OCI-LY3 (cell line): ENCODE results near the gene ARID3B.
A peak's percentile ranks its signal among the peaks of the same experiment; 100 is the strongest.

Source experiments
- H2AFZ ChIP-seq: fragments of 200-600, 300-600 bp; shearing (Covaris generic); 2 replicates; pipeline ENCODE4 v1.6.0; 2014; ENCODE audit warnings: antibody characterized with exemption, low read depth, low read length
- H3K27ac ChIP-seq: fragments of 200-600, 300-600 bp; sonication (generic); 2 replicates; pipeline ENCODE4 v1.5.1; 2014; ENCODE audit warnings: mild to moderate bottlenecking, low read length, moderate library complexity, mixed read lengths
- H3K27me3 ChIP-seq: fragments of 200-600, 300-600 bp; sonication (generic); 2 replicates; pipeline ENCODE4 v1.6.1; 2014; ENCODE audit warnings: low read depth, low read length, mixed read lengths
- H3K36me3 ChIP-seq: fragments of 200-600, 300-600 bp; sonication (generic); replicated peaks from 2 replicates; pipeline ENCODE3; 2014; ENCODE audit warnings: low read depth, low read length, mixed read lengths
- H3K4me1 ChIP-seq: fragments of 300-600, 200-600 bp; sonication (generic); 2 replicates; pipeline ENCODE4 v1.6.1; 2014; ENCODE audit warnings: low read length, mixed read lengths
- H3K4me2 ChIP-seq: fragments of 200-600, 300-600 bp; sonication (generic); 2 replicates; pipeline ENCODE4 v1.6.1; 2014; ENCODE audit warnings: low read length, mixed read lengths
- H3K4me3 ChIP-seq: fragments of 300-600, 200-600 bp; sonication (generic); 2 replicates; pipeline ENCODE4 v1.5.1; 2014; ENCODE audit warnings: antibody characterized with exemption, mild to moderate bottlenecking, low read length, moderate library complexity
- H3K79me2 ChIP-seq: fragments of 300-600, 200-600 bp; shearing (Covaris generic); 2 replicates; pipeline ENCODE4 v1.6.1; 2014; ENCODE audit warnings: mild to moderate bottlenecking, low read length, mixed read lengths
- H3K9ac ChIP-seq: fragments of 300-600, 200-600 bp; shearing (Covaris generic); 2 replicates; pipeline ENCODE4 v1.6.0; 2014; ENCODE audit warnings: mild to moderate bottlenecking, low read length, moderate library complexity
- H3K9me3 ChIP-seq: fragments of 200-600, 300-600 bp; shearing (Covaris generic); 2 replicates; pipeline ENCODE4 v1.6.1; 2014; ENCODE audit warnings: low read length, mixed read lengths; ENCODE audit not compliant: insufficient read depth
- H4K20me1 ChIP-seq: fragments of 200-600, 300-600 bp; sonication (generic); 2 replicates; pipeline ENCODE4 v1.6.1; 2016; ENCODE audit warnings: low read length, mixed read lengths; ENCODE audit not compliant: insufficient read depth
- EZH2phosphoT487 ChIP-seq: fragments of 200-600 bp; shearing (Covaris generic); IDR thresholded peaks from 2 replicates; pipeline ENCODE4 v1.6.1; 2018; ENCODE audit warnings: antibody characterized with exemption, mixed run types, low read depth
- TF ChIP-seq, protein P1 (sequence below): fragments of 200-600, 300-600 bp; sonication (generic); IDR thresholded peaks from 2 replicates; pipeline ENCODE4 v1.5.1; 2014; ENCODE audit warnings: antibody characterized with exemption, low read length, low read depth

ARID3B gene, protein sequence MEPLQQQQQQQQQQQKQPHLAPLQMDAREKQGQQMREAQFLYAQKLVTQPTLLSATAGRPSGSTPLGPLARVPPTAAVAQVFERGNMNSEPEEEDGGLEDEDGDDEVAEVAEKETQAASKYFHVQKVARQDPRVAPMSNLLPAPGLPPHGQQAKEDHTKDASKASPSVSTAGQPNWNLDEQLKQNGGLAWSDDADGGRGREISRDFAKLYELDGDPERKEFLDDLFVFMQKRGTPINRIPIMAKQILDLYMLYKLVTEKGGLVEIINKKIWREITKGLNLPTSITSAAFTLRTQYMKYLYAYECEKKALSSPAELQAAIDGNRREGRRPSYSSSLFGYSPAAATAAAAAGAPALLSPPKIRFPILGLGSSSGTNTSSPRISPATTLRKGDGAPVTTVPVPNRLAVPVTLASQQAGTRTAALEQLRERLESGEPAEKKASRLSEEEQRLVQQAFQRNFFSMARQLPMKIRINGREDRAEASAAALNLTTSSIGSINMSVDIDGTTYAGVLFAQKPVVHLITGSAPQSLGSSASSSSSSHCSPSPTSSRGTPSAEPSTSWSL

DNA sequence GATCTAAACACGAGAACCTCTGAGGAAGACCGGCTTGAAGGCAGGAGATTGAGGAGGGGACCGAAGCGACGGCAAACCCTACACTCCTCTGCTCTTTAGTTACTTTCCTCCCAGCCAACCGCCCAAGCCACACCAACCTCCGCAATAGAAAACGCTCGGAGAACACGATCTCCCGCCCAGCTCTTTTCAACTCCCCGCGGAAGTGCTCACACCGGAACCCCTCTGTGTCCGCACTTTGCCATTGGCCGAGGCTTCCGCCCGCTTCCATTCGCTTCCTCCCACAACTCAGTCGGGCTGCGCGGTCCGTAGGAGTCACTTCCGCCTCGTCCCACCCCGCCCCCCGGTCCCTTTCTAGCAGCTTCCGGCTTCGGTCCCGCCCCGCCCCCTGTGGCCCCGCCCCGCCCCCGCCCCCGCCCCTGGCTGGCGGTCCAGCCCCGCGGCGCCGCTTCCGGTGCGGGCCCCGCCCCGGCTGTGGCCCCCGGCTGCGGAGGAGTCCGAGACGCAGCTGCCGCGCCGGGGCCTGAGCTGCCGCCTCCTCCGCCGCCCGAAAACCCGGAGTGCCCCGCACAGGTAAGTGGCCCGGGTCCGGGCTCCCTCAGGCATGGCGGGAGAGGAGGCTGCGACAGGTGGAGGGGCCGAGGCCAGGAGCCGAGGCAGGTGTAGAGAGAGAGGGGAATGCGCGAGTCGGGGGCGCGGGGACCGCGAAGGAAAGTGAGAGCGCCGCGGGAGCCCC lies at the start of gene ARID3B:
TSS of gene ARID3B (plus strand) at position 460 of the 733 bp plus-strand sequence. CDS start 2,717 bp downstream, outside the sequence.
- Histone ChIP-seq H3K9me3 (no peaks in the 10 kb centered on the region), H3K9ac (peak within 1 kb of the TSS; percentile 97), H3K4me1 (peaks cover 32% of the 10 kb centered on the region), H3K27ac (peak within 1 kb of the TSS; percentile 91), H3K79me2 (peaks cover 63% of the 10 kb centered on the region), H4K20me1 (peaks cover 37% of the 10 kb centered on the region), H3K27me3 (no peaks in the 10 kb centered on the region), H3K36me3 (peaks cover 17% of the 10 kb centered on the region), H3K4me2 (peak within 1 kb of the TSS; percentile 98), H3K4me3 (peak within 1 kb of the TSS; percentile 92), H2AFZ (peak within 1 kb of the TSS; percentile 48; the same call in 1 of the 2 replicates)
- TF ChIP-seq, protein P1, sequence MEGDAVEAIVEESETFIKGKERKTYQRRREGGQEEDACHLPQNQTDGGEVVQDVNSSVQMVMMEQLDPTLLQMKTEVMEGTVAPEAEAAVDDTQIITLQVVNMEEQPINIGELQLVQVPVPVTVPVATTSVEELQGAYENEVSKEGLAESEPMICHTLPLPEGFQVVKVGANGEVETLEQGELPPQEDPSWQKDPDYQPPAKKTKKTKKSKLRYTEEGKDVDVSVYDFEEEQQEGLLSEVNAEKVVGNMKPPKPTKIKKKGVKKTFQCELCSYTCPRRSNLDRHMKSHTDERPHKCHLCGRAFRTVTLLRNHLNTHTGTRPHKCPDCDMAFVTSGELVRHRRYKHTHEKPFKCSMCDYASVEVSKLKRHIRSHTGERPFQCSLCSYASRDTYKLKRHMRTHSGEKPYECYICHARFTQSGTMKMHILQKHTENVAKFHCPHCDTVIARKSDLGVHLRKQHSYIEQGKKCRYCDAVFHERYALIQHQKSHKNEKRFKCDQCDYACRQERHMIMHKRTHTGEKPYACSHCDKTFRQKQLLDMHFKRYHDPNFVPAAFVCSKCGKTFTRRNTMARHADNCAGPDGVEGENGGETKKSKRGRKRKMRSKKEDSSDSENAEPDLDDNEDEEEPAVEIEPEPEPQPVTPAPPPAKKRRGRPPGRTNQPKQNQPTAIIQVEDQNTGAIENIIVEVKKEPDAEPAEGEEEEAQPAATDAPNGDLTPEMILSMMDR, result no peak
- TF ChIP-seq EZH2phosphoT487, result no peak

DNA sequence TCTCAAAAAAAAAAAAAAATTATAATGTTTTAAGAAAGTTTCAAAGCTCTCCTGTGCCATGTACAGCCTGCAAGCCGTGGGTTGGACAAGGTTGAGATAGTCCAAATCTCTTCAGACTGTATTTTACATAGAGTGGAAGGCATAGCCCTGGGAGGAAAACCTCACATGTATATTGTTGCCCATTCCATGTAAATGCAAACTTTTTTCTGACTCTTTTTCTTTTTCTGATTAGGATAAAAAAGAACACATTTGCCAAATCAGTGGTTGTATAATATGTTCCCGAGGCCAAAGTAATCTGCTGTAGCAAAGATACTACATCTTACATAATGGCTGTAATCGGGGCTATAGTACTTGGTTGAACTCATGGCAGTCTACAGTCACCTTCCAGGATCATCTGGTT lies 44.4 kb upstream of the ARID3B start:
- H3K9ac ChIP-seq, result no peak overlapping the region
- no peaks in the 10 kb centered on the region for H4K20me1 ChIP-seq
- H3K4me2 ChIP-seq, result no peak overlapping the region
- H3K27me3 ChIP-seq, result no peaks in the 10 kb centered on the region
- no peak overlapping the region for H2AFZ ChIP-seq
- H3K9me3 ChIP-seq, result no peaks in the 10 kb centered on the region
- no peaks in the 10 kb centered on the region for H3K79me2 ChIP-seq
- peaks cover 6% of the 10 kb centered on the region for H3K36me3 ChIP-seq
- H3K4me3 ChIP-seq, result no peak overlapping the region
- no peak overlapping the region for H3K27ac ChIP-seq
- no peaks in the 10 kb centered on the region for H3K4me1 ChIP-seq
- no peak for TF ChIP-seq EZH2phosphoT487
- TF ChIP-seq, protein P1, result no peak

DNA sequence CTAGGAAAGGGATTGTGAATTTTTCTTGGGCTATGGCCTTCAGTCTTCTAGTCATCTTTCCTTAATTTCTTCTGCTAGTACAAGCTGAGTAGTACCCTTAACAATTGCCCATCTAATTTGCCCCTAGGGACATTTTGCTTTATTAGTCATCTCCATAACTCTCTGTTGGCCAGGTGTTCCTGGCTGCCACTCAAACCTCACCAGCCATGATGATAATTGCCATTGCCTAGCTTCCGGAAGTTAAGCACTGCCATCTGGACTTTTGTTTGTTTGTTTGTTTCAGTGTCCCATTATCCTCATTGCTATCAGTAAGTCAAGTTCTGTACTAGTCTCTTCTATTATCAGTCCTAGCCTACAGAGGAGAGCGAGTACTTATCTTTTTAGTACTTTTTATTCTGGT lies 43.4 kb upstream of the ARID3B start:
- H3K27ac ChIP-seq, result no peak overlapping the region
- H3K4me3 ChIP-seq, result no peak overlapping the region
- peaks cover 3% of the 10 kb centered on the region for H3K36me3 ChIP-seq
- TF ChIP-seq, protein P1, result no peak
- no peak for TF ChIP-seq EZH2phosphoT487
- peaks cover 7% of the 10 kb centered on the region for H3K4me1 ChIP-seq
- no peak overlapping the region for H3K9ac ChIP-seq
- H3K9me3 ChIP-seq, result no peaks in the 10 kb centered on the region
- no peak overlapping the region for H2AFZ ChIP-seq
- H3K27me3 ChIP-seq, result no peaks in the 10 kb centered on the region
- no peak overlapping the region for H3K4me2 ChIP-seq
- H3K79me2 ChIP-seq, result no peaks in the 10 kb centered on the region
- no peaks in the 10 kb centered on the region for H4K20me1 ChIP-seq

DNA sequence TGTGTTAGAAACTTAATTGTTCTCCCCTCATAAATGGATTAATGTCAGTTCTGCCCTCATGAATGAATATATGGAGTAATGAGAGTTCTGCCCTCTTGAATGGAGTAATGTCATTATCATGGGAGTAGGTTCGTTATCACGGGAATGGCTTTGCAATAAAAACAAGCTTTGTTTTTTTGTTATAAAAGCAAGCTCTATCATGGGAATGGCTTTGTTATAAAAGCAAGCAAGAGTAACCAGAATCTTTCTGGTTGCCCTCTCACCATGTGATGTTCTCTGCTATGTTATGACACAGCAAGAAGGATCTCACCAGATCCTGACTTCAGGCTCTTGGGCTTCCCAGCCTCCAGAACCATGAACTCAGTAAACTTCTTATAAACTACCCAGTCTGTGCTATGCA lies 41.7 kb upstream of the ARID3B start:
- H3K4me1 ChIP-seq, result peaks cover 8% of the 10 kb centered on the region
- no peaks in the 10 kb centered on the region for H4K20me1 ChIP-seq
- no peak overlapping the region for H3K9ac ChIP-seq
- H3K27me3 ChIP-seq, result no peaks in the 10 kb centered on the region
- no peak for TF ChIP-seq EZH2phosphoT487
- TF ChIP-seq, protein P1, result no peak
- no peak overlapping the region for H3K4me2 ChIP-seq
- no peaks in the 10 kb centered on the region for H3K79me2 ChIP-seq
- H3K27ac ChIP-seq, result no peak overlapping the region
- no peak overlapping the region for H2AFZ ChIP-seq
- peaks cover 6% of the 10 kb centered on the region for H3K36me3 ChIP-seq
- no peaks in the 10 kb centered on the region for H3K9me3 ChIP-seq
- H3K4me3 ChIP-seq, result no peak overlapping the region
